Colon (tissue), 2 donors: ENCODE measurements around the gene THAP9.
"Not testable (repeated sequence)": the region's sequence is repeated elsewhere in the genome, so short reads cannot be mapped to it uniquely, and the experiment has no call there.

Experiments
- FAIRE-seq: peaks from 2 replicates; lab custom pipeline; 2012; peaks lifted over from hg19 to GRCh38; lab: Jason Lieb, UNC
- donor health status: control.
- donor health status: control.

Gene THAP9

GRCh38 chr4:82898322-82899243, 2.0 kb upstream of the THAP9 start:
- no peak for FAIRE-seq

- FAIRE-seq, result no peak
These were observed 1.0 kb upstream of the THAP9 start for GRCh38 chr4:82899374-82900065.

GRCh38 chr4:82900066-82900410, 497 bp upstream of the THAP9 start:
- FAIRE-seq, result no peak

GRCh38 chr4:82901183-82901718, 716 bp downstream of the THAP9 start:
- no peak for FAIRE-seq

GRCh38 chr4:82903737-82904136, 3.2 kb downstream of the THAP9 start:
- no peak for FAIRE-seq

GRCh38 chr4:82905205-82905604, 4.7 kb downstream of the THAP9 start:
- FAIRE-seq, result no peak

GRCh38 chr4:82906469-82906868, 5.9 kb downstream of the THAP9 start:
- FAIRE-seq, result no peak

GRCh38 chr4:82909326-82909725, 8.8 kb downstream of the THAP9 start:
- peak; percentile 77 for FAIRE-seq

GRCh38 chr4:82913305-82913704, 12.8 kb downstream of the THAP9 start:
- FAIRE-seq, result no peak

GRCh38 chr4:82913968-82914367, 13.4 kb downstream of the THAP9 start:
- not testable (repeated sequence) for FAIRE-seq

GRCh38 chr4:82918091-82918490, 17.6 kb downstream of the THAP9 start:
- FAIRE-seq, result no peak

GRCh38 chr4:82919386-82919785, 18.9 kb downstream of the THAP9 start:
- FAIRE-seq, result no peak

GRCh38 chr4:82921795-82922194, 21.3 kb downstream of the THAP9 start:
- no peak for FAIRE-seq

- no peak for FAIRE-seq
These were observed 30.6 kb downstream of the THAP9 start for GRCh38 chr4:82930848-82931755.

GRCh38 chr4:82934441-82934840, 33.9 kb downstream of the THAP9 start:
- FAIRE-seq, result no peak

GRCh38 chr4:82939414-82939813, 38.9 kb downstream of the THAP9 start:
- FAIRE-seq, result no peak

GRCh38 chr4:82947498-82947897, 47.0 kb downstream of the THAP9 start:
- no peak for FAIRE-seq

- FAIRE-seq, result no peak
These were observed 48.2 kb downstream of the THAP9 start for GRCh38 chr4:82948647-82949204.

GRCh38 chr4:82951196-82951595, 50.7 kb downstream of the THAP9 start:
- no peak for FAIRE-seq

GRCh38 chr4:82954212-82954611, 53.7 kb downstream of the THAP9 start:
- no peak for FAIRE-seq

- FAIRE-seq, result no peak
These were observed 56.5 kb downstream of the THAP9 start for GRCh38 chr4:82957045-82957444.

GRCh38 chr4:82965763-82966162, 65.2 kb downstream of the THAP9 start:
- FAIRE-seq, result no peak
